H1 (cell line): ENCODE measurements around the gene VEZT.

Source experiments
- CBX8 ChIP-seq: fragments of 300-800, 300-1000 bp; sonication (generic); IDR thresholded peaks from 2 replicates; pipeline ENCODE4 v1.7.1; 2016; ENCODE audit warnings: low read depth, low read length, borderline replicate concordance
- EP300 ChIP-seq, 2 experiments: IDR thresholded peaks; 1 replicate in 1 of 2; 2 replicates in 1 of 2; pipeline ENCODE4 v1.6.1; 2011 to 2012; ENCODE audit warnings: low read depth in 2 of 2, low read length in 2 of 2, mild to moderate bottlenecking in 2 of 2, borderline replicate concordance in 1 of 2, inconsistent platforms in 1 of 2, moderate library complexity in 1 of 2
- GTF2F1 ChIP-seq: IDR thresholded peaks from 2 replicates; pipeline ENCODE4 v1.6.1; 2012; ENCODE audit warnings: low read depth, low read length, improper control_type of control experiment, borderline replicate concordance
- JUND ChIP-seq: IDR thresholded peaks from 2 replicates; pipeline ENCODE4 v1.6.1; 2011; ENCODE audit warnings: mild to moderate bottlenecking, improper control_type of control experiment, low read length
- NRF1 ChIP-seq: IDR thresholded peaks from 2 replicates; pipeline ENCODE4 v1.6.1; 2011; ENCODE audit warnings: mild to moderate bottlenecking, low read depth, low read length, improper control_type of control experiment
- YY1 ChIP-seq: IDR thresholded peaks from 2 replicates; pipeline ENCODE4 v1.6.1; 2011; ENCODE audit warnings: low read depth, mild to moderate bottlenecking, low read length
- TF ChIP-seq, protein P1 (sequence below), 3 experiments: IDR thresholded peaks; 1 replicate in 2 of 3; 2 replicates in 1 of 3; pipeline versions ENCODE4 v1.5.1 to v1.6.1; 2011; ENCODE audit warnings: low read length in 3 of 3, mild to moderate bottlenecking in 3 of 3, inconsistent platforms in 2 of 3, low read depth in 1 of 3, moderate library complexity in 1 of 3; ENCODE audit not compliant: insufficient read depth in 1 of 3; ENCODE audit errors: control extremely low read depth in 1 of 3

DNA sequence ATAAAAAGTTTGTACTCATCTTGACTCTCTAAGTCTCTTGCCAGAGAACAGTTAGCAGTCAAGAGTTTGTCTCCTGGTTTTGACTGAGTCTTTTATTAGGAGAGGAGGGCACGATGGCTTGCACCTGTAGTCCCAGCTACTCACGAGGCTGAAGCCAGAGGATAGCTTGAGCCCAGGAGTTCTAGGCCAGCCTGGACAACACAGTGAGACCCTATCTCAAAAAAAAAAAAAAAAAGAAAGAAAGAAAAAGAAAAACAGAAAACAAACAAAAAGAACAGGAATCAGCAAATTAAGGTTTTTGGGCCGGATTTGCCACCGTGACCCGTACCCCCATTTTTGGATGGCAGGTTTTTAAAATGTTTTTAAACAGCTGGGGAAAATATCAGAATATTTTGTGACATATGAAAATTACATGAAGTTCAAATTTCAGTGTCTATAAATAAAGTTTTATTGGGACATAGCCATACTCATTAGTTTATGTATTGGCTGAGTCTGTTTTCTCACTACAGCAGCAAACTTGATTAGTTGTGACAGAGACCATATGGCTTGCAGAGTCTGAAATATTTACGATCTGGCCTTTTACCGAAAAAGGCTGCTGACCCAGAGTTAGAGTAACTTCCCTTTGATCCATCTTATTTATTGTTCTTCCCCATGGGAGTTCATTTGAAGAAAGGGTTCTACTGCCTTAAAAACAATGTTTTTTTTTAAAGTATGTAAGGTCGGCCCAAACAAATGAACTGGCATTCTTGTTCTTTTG lies 31.2 kb downstream of the VEZT start:
- no peak for TF ChIP-seq GTF2F1
- TF ChIP-seq, protein P1, sequence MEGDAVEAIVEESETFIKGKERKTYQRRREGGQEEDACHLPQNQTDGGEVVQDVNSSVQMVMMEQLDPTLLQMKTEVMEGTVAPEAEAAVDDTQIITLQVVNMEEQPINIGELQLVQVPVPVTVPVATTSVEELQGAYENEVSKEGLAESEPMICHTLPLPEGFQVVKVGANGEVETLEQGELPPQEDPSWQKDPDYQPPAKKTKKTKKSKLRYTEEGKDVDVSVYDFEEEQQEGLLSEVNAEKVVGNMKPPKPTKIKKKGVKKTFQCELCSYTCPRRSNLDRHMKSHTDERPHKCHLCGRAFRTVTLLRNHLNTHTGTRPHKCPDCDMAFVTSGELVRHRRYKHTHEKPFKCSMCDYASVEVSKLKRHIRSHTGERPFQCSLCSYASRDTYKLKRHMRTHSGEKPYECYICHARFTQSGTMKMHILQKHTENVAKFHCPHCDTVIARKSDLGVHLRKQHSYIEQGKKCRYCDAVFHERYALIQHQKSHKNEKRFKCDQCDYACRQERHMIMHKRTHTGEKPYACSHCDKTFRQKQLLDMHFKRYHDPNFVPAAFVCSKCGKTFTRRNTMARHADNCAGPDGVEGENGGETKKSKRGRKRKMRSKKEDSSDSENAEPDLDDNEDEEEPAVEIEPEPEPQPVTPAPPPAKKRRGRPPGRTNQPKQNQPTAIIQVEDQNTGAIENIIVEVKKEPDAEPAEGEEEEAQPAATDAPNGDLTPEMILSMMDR (IDR thresholded peaks at IDR 0.05; ENCODE audit: control extremely low read depth in 1 of 3, insufficient read depth in 1 of 3, low read depth in 1 of 3, low read length in 3 of 3) = no peak
- TF ChIP-seq CBX8 = no peak
- TF ChIP-seq NRF1 = no peak
- TF ChIP-seq EP300 (IDR thresholded peaks at IDR 0.05; ENCODE audit: borderline replicate concordance in 1 of 2, low read depth in 2 of 2, low read length in 2 of 2) = no peak
- no peak for TF ChIP-seq YY1
- TF ChIP-seq JUND = no peak
